MCF 10A (cell line): ENCODE data around the gene EPHB3. TPM values are rescaled to one million over a fixed set of nuclear protein-coding genes. Genes with fewer than 3 reads are reported as not detected.

Source experiments
- BruUV-seq: library from RNA; stranded (reverse); fragments of 400-500 nt; replicated peaks from 2 replicates; lab custom pipeline; 2021; lab: Mats Ljungman, UMichigan
- CTCF ChIA-PET: fragments of 300-600 bp; sonication (Branson Sonifier 250); formaldehyde crosslinking; extraction: SDS; loops from one replicate; lab custom pipeline; 2021; ENCODE audit warnings: antibody characterized with exemption, inconsistent platforms; lab: Yijun Ruan, JAX
- POLR2A ChIA-PET: fragments of 300-600, 350-650 bp; sonication (Branson Sonifier 250); formaldehyde crosslinking; extraction: SDS; loops from one replicate; lab custom pipeline; 2020; ENCODE audit warnings: antibody characterized with exemption, inconsistent platforms; lab: Yijun Ruan, JAX
- DNase-seq: peaks from one replicate; pipeline ENCODE4 v3.0.0-alpha.2; 2018; ENCODE audit not compliant: unreplicated experiment
- H3K27ac Mint-ChIP-seq: one replicate; pipeline ENCODE4 v1.8.0; 2022; ENCODE audit warnings: mild to moderate bottlenecking, low read depth, mixed read lengths; ENCODE audit not compliant: unreplicated experiment
- H3K27me3 Mint-ChIP-seq: one replicate; pipeline ENCODE4 v1.8.0; 2022; ENCODE audit warnings: mixed read lengths; ENCODE audit not compliant: insufficient read depth, unreplicated experiment
- H3K36me3 Mint-ChIP-seq: one replicate; pipeline ENCODE4 v1.8.0; 2022; ENCODE audit warnings: mild to moderate bottlenecking, moderate library complexity, mixed read lengths; ENCODE audit not compliant: insufficient read depth, unreplicated experiment
- H3K4me1 Mint-ChIP-seq: one replicate; pipeline ENCODE4 v1.8.0; 2022; ENCODE audit warnings: mixed read lengths; ENCODE audit not compliant: insufficient read depth, unreplicated experiment
- H3K4me3 Mint-ChIP-seq: one replicate; pipeline ENCODE4 v1.8.0; 2022; ENCODE audit warnings: mild to moderate bottlenecking, moderate library complexity, mixed read lengths; ENCODE audit not compliant: unreplicated experiment
- H3K9me3 Mint-ChIP-seq: one replicate; pipeline ENCODE4 v1.8.0; 2022; ENCODE audit warnings: mixed read lengths; ENCODE audit not compliant: unreplicated experiment
- intact Hi-C: fragments of 100-400 bp; cut with micrococcal nuclease; formaldehyde crosslinking; loops from 2 replicates; pipeline ENCODE4 v1.14.1; 2022
- total RNA-seq: library from RNA; stranded (reverse); gene quantifications from 2 replicates; pipeline ENCODE4 v1.2.3, GENCODE V29; 2022
- TF ChIP-seq, protein P1 (sequence below): fragments of 200-600 bp; IDR thresholded peaks from one replicate; pipeline ENCODE4 v1.8.0; 2022; ENCODE audit warnings: antibody characterized with exemption, mild to moderate bottlenecking; ENCODE audit not compliant: unreplicated experiment

The EPHB3 gene
- total RNA-seq, 1 experiment from 2014 or later, result 4.0 TPM

DNA sequence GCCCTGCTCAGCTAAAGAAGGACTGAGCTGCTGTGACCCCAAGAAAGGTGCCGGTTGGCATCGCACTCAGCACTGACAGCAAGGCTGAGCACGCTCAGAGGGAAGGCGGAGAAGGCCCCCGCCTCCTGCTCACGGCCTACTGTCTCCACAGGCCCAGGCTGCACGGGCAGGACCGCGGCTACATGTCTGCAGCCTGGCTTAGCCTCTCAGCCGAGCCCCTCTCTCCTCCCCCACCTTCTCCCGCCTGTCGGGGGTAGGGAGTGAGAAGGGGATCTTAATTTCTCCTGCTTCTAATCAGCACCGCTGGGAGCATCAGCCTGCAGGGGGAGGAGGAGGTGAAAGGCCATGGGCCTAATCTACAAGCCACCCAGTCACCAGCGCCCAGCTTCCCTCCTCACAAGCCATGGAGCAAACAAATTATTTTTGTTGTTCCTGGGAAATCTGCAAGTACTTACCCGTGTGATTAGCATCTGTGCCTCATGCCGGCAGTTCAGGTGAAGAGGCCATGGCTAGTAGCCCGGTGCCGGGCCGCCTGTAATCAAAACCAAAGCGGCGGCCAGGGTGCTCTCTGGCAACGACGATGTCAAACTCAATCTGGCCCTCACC, 68.1 kb downstream of the EPHB3 start:
- BruUV-seq, result no TSS peak
- intact Hi-C loops, result no loop called here
- ChIA-PET CTCF (no interaction called here), POLR2A (interaction anchor here (1.3 kb wide), 1 partner anchor 9 kb away, joined by 3 read pairs; no protein-coding TSS in a partner anchor)
- no peak overlapping the region for H3K27ac Mint-ChIP-seq
- H3K4me1 Mint-ChIP-seq, result peaks cover 18% of the 10 kb centered on the region
- no peak for DNase-seq
- TF ChIP-seq, protein P1, sequence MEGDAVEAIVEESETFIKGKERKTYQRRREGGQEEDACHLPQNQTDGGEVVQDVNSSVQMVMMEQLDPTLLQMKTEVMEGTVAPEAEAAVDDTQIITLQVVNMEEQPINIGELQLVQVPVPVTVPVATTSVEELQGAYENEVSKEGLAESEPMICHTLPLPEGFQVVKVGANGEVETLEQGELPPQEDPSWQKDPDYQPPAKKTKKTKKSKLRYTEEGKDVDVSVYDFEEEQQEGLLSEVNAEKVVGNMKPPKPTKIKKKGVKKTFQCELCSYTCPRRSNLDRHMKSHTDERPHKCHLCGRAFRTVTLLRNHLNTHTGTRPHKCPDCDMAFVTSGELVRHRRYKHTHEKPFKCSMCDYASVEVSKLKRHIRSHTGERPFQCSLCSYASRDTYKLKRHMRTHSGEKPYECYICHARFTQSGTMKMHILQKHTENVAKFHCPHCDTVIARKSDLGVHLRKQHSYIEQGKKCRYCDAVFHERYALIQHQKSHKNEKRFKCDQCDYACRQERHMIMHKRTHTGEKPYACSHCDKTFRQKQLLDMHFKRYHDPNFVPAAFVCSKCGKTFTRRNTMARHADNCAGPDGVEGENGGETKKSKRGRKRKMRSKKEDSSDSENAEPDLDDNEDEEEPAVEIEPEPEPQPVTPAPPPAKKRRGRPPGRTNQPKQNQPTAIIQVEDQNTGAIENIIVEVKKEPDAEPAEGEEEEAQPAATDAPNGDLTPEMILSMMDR, result no peak
- H3K9me3 Mint-ChIP-seq, result no peaks in the 10 kb centered on the region
- H3K27me3 Mint-ChIP-seq, result no peaks in the 10 kb centered on the region
- no peaks in the 10 kb centered on the region for H3K36me3 Mint-ChIP-seq
- H3K4me3 Mint-ChIP-seq, result no peak overlapping the region

DNA sequence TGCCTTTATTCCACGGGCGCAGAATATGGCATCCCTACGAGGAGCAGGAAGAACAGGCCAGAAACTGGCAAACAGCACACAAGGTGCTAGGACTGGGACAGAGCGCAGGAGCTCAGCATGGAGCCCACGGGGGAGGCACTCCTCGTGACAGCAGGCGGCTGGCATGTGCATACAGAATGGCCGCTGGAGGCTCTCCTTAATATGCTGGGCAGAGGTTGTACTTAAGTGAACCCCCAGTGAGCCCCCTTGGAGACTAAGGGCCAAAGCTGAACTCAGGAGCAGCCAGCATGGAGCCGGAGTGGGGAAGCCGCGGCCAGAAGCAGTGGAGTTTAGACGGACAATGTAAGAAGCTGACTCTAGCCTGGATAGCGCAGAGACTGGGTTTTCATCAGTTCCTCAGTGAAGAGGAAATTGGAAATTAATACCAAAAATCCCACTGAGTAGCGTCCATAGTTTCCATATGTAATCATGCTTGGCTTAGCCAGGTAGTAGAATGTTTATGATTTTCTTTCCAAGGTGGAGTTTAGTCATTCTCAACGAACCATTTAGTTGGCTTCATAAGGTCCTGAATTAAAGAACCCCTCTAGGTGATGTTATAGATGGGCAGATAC, 69.4 kb downstream of the EPHB3 start:
- no peak overlapping the region for H3K4me3 Mint-ChIP-seq

DNA sequence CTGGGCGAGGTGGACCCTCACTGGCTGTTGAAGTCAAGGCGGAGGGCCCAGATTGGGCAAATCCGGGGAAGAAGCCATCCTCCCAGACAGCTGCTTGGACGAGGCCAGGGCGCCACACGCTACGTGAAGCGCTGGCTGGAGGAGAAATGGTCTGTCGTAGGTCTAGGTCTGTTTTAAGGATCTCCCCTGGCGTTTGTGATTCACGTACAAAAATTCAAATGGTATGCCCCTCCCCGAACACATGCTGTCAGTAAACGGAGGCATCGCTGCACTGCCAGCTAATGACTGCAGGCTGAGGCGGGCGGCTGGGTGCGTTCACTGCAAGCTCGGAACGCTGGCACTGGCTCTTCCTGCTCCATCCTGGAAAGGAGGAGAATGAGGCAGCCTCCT, 69.9 kb downstream of the EPHB3 start:
- BruUV-seq, result no TSS peak
- no peaks in the 10 kb centered on the region for H3K27me3 Mint-ChIP-seq
- ChIA-PET POLR2A (no interaction called here), CTCF (interaction anchor here (0.6 kb wide), 1 partner anchor 243 kb away, joined by 6 read pairs; no protein-coding TSS in a partner anchor)
- no peak for DNase-seq
- no peaks in the 10 kb centered on the region for H3K36me3 Mint-ChIP-seq
- H3K27ac Mint-ChIP-seq, result no peak overlapping the region
- TF ChIP-seq, protein P1, result no peak
- intact Hi-C loops, result no loop called here
- no peaks in the 10 kb centered on the region for H3K9me3 Mint-ChIP-seq
- peaks cover 28% of the 10 kb centered on the region for H3K4me1 Mint-ChIP-seq
- H3K4me3 Mint-ChIP-seq, result no peak overlapping the region

More for the DNA sequence above, 69.4 kb downstream of the EPHB3 start:
- DNase-seq, result no peak
- intact Hi-C loops, result no loop called here
- Mint-ChIP-seq H3K4me1 (peaks cover 28% of the 10 kb centered on the region), H3K27me3 (no peaks in the 10 kb centered on the region), H3K36me3 (no peaks in the 10 kb centered on the region), H3K27ac (no peak overlapping the region), H3K9me3 (no peaks in the 10 kb centered on the region)
- TF ChIP-seq, protein P1, result no peak
- BruUV-seq, result no TSS peak
- ChIA-PET POLR2A (interaction anchor here (1.3 kb wide), 1 partner anchor 10 kb away, joined by 3 read pairs; no protein-coding TSS in a partner anchor), CTCF (interaction anchor here (0.6 to 1.2 kb wide), 3 partner anchors 146 to 258 kb away, joined by 3 to 6 read pairs (median 4); no protein-coding TSS in a partner anchor)

Other genes starting within 250 kb of the EPHB3 start
- gene EIF4G1, start 247.2 kb upstream of the EPHB3 start, total RNA-seq, result 522 and 536 TPM in 2 replicates
- 11.1 and 12.9 TPM in 2 replicates for gene FAM131A, start 224.2 kb upstream of the EPHB3 start, total RNA-seq
- gene CLCN2, start 200.2 kb upstream of the EPHB3 start, total RNA-seq, result 4.5 and 5.5 TPM in 2 replicates
- 81.5 and 91.5 TPM in 2 replicates for gene POLR2H, start 200.1 kb upstream of the EPHB3 start, total RNA-seq
- gene THPO, start 183.6 kb upstream of the EPHB3 start, total RNA-seq, result not detected in 2 replicates
- gene CHRD, start 181.7 kb upstream of the EPHB3 start, total RNA-seq, result not detected in 2 replicates
- 34.5 and 41.2 TPM in 2 replicates for gene MAGEF1, start 150.3 kb downstream of the EPHB3 start, total RNA-seq